Mucosa of stomach (tissue), 1 donor: ENCODE results near the gene KLHL29.

Experiments used
- H3K27me3 ChIP-seq: one replicate; pipeline ENCODE4 v1.7.0; 2013; ENCODE audit warnings: mild to moderate bottlenecking, low read length; ENCODE audit not compliant: control insufficient read depth, insufficient read depth
- H3K36me3 ChIP-seq: one replicate; pipeline ENCODE4 v1.7.0; 2013; ENCODE audit warnings: low read length; ENCODE audit not compliant: control insufficient read depth, insufficient read depth
- H3K4me1 ChIP-seq: one replicate; pipeline ENCODE4 v1.7.0; 2013; ENCODE audit warnings: mild to moderate bottlenecking, low read length; ENCODE audit not compliant: control insufficient read depth, insufficient read depth
- H3K4me3 ChIP-seq: one replicate; pipeline ENCODE4 v1.7.0; 2013; ENCODE audit warnings: low read length
- H3K9ac ChIP-seq: one replicate; pipeline ENCODE4 v1.7.0; 2013; ENCODE audit warnings: mild to moderate bottlenecking, low read length, moderate library complexity
- H3K9me3 ChIP-seq: one replicate; pipeline ENCODE4 v1.7.0; 2013; ENCODE audit warnings: mild to moderate bottlenecking, low read length, moderate library complexity; ENCODE audit not compliant: control insufficient read depth
- donor health status: Pancreatic carcinoma.

The KLHL29 gene

DNA sequence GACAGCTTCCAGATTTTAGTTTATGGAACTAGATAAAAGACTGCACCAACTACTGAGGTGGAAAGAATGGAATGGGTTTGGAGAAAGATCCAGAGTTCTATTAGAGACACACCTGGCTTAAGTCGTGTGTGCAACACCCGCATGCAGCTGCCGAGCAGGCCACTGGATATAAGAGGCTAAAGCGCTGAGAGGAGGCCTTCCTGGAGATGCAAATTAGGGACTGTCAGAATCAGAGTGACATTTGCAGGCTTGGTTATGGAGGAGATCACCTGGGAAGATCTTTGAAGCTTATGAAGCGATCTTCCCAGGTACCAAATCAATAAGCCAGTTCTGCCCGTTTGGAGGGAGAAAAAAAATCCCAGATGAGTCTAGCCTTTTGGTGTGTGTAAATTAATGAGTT, 30.4 kb upstream of the KLHL29 start:
- no peaks in the 10 kb centered on the region for H3K36me3 ChIP-seq
- H3K9me3 ChIP-seq: no peaks in the 10 kb centered on the region
- H3K9ac ChIP-seq: no peak overlapping the region
- peaks cover 13% of the 10 kb centered on the region for H3K4me1 ChIP-seq
- no peak overlapping the region for H3K4me3 ChIP-seq
- H3K27me3 ChIP-seq: peaks cover 12% of the 10 kb centered on the region

GRCh38 chr2:23355001-23355400, 30.0 kb upstream of the KLHL29 start:
- no peaks in the 10 kb centered on the region for H3K36me3 ChIP-seq
- H3K4me3 ChIP-seq: no peak overlapping the region
- H3K9ac ChIP-seq: no peak overlapping the region
- peaks cover 12% of the 10 kb centered on the region for H3K27me3 ChIP-seq
- H3K9me3 ChIP-seq: no peaks in the 10 kb centered on the region
- peaks cover 13% of the 10 kb centered on the region for H3K4me1 ChIP-seq

GRCh38 chr2:23356711-23357110, 28.3 kb upstream of the KLHL29 start:
- Histone ChIP-seq H3K4me1 (peaks cover 13% of the 10 kb centered on the region), H3K4me3 (no peak overlapping the region), H3K36me3 (no peaks in the 10 kb centered on the region), H3K27me3 (peaks cover 6% of the 10 kb centered on the region), H3K9ac (no peak overlapping the region), H3K9me3 (no peaks in the 10 kb centered on the region)

DNA sequence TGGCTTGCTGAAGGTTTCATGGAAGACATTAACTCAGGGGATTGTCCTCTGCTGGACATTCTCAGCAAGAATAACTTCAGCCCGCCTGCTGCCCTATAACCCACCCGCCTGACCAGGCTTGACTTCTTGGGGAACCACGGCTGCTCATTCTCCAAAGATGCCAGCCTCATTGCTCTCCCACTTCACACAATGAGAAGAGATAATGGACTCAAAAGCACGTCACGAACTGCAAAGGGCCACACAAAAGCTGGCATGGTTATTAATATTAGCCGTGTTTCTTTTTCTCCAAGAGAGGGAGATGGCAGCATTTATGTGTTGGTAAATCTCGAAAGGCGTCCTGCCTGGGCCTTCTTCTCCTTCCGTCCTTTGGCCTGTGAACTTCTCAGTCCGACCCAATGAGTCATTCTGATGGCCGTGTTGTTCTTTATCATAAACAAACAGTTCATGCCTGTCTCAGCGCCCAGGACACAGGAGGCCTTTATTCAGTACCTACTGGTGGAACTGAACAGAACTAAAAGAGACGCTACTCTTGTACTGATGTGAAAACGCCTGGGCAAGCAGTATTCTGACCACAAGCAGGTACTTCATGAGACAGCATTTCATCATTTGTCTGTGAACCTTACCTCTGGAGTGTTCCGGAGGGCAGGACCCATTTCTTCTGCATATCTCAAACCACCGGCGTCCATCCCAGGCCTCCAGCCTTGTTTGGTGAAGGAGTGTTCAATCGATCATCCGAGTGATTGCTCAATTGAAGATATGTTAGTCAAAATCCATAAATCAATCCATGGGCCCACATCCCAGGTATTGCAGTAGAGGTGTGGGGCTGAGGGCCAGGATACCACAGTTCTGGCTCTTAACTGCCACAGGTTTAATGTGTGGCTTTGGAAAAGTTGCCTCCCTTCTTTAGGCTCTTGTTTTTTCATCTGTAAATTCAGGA, 25.1 kb upstream of the KLHL29 start:
- Histone ChIP-seq H3K4me3 (no peak overlapping the region), H3K9ac (no peak overlapping the region), H3K9me3 (no peaks in the 10 kb centered on the region), H3K4me1 (peaks cover 8% of the 10 kb centered on the region), H3K27me3 (peaks cover 6% of the 10 kb centered on the region), H3K36me3 (no peaks in the 10 kb centered on the region)

- Histone ChIP-seq H3K27me3 (peaks cover 6% of the 10 kb centered on the region), H3K9me3 (no peaks in the 10 kb centered on the region), H3K4me3 (no peak overlapping the region), H3K36me3 (no peaks in the 10 kb centered on the region), H3K9ac (no peak overlapping the region), H3K4me1 (peaks cover 8% of the 10 kb centered on the region)
These were observed 24.3 kb upstream of the KLHL29 start for GRCh38 chr2:23360571-23361125.

DNA sequence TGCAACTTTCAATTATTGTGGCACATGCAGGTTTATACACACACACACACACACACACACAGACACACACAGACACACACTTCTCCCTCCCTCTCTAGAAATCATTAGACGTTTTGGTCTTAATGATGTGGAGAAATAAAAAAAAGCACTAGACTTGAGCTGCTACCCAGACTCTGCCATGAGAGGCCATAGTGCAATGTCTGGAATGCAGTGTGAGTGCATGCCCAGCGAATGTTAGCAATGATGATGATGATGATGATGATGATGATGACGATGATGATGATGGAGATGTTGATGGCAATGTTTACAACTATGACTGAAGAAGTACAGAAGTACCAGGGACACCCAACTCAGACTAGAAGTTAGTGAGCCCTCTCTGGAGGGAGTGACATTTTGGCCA, 23.8 kb upstream of the KLHL29 start:
- Histone ChIP-seq H3K4me3 (no peak overlapping the region), H3K36me3 (no peaks in the 10 kb centered on the region), H3K9ac (no peak overlapping the region), H3K27me3 (peaks cover 6% of the 10 kb centered on the region), H3K4me1 (peaks cover 8% of the 10 kb centered on the region), H3K9me3 (no peaks in the 10 kb centered on the region)

DNA sequence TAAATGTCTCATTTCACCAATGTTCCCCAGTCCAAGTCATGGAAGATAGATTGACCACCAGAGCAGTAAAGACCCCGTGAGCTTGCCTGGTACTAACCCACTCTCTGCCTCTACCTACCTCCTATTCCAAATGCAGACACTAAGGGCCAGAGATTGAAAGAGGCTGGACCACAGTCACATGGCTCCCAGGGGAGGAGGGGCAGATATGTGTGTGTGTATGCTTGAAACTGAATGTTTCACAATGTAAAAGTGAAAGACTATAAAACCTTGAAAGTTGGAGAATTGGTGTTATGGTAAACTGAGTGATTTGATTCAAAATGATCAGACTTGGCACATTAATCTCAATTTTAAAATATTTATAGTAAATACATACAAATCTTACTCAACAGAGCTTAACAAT, 21.7 kb upstream of the KLHL29 start:
- peaks cover 8% of the 10 kb centered on the region for H3K4me1 ChIP-seq
- no peaks in the 10 kb centered on the region for H3K9me3 ChIP-seq
- no peak overlapping the region for H3K4me3 ChIP-seq
- no peaks in the 10 kb centered on the region for H3K36me3 ChIP-seq
- H3K27me3 ChIP-seq: peaks cover 6% of the 10 kb centered on the region
- no peak overlapping the region for H3K9ac ChIP-seq

- Histone ChIP-seq H3K9me3 (no peaks in the 10 kb centered on the region), H3K27me3 (peaks cover 6% of the 10 kb centered on the region), H3K4me3 (no peak overlapping the region)
These were observed 21.1 kb upstream of the KLHL29 start for GRCh38 chr2:23363831-23364230.

GRCh38 chr2:23366720-23367119, 18.3 kb upstream of the KLHL29 start:
- H3K9ac ChIP-seq: no peak overlapping the region
- no peaks in the 10 kb centered on the region for H3K9me3 ChIP-seq
- no peaks in the 10 kb centered on the region for H3K36me3 ChIP-seq
- peaks cover 6% of the 10 kb centered on the region for H3K27me3 ChIP-seq
- no peak overlapping the region for H3K4me3 ChIP-seq
- no peaks in the 10 kb centered on the region for H3K4me1 ChIP-seq

More at GRCh38 chr2:23363831-23364230, 21.1 kb upstream of the KLHL29 start:
- peaks cover 8% of the 10 kb centered on the region for H3K4me1 ChIP-seq
- no peaks in the 10 kb centered on the region for H3K36me3 ChIP-seq
- H3K9ac ChIP-seq: no peak overlapping the region

DNA sequence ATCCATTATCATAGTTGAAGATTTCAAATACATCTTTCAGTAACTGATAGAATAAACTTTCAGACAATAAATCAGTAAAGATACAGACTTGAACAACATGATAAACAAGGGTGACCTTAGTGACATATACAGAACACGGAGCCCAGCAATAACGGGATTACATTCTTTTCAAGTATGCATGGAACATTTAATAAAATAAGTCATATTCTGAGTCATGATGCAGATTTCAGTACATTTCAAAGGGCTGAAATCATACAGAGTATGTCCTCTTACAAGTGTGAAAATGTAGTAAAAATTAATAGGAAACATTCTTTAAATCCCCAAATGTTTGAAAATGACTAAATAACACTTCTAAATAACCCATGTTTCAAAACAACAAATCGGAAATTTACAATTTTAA, 17.2 kb upstream of the KLHL29 start:
- no peak overlapping the region for H3K4me3 ChIP-seq
- no peak overlapping the region for H3K9ac ChIP-seq
- H3K9me3 ChIP-seq: no peaks in the 10 kb centered on the region
- no peaks in the 10 kb centered on the region for H3K36me3 ChIP-seq
- peaks cover 2% of the 10 kb centered on the region for H3K27me3 ChIP-seq
- H3K4me1 ChIP-seq: no peaks in the 10 kb centered on the region

- Histone ChIP-seq H3K4me3 (no peak overlapping the region), H3K9ac (no peak overlapping the region), H3K9me3 (no peaks in the 10 kb centered on the region), H3K27me3 (no peaks in the 10 kb centered on the region), H3K36me3 (no peaks in the 10 kb centered on the region), H3K4me1 (no peaks in the 10 kb centered on the region)
These were observed 11.3 kb upstream of the KLHL29 start for GRCh38 chr2:23373666-23374065.

GRCh38 chr2:23375448-23375847, 9.5 kb upstream of the KLHL29 start:
- no peak overlapping the region for H3K4me3 ChIP-seq

More at GRCh38 chr2:23375448-23375847, 9.5 kb upstream of the KLHL29 start:
- Histone ChIP-seq H3K4me1 (no peaks in the 10 kb centered on the region), H3K9me3 (no peaks in the 10 kb centered on the region), H3K9ac (no peak overlapping the region), H3K27me3 (no peaks in the 10 kb centered on the region), H3K36me3 (no peaks in the 10 kb centered on the region)
